ENCODE data around the gene CALCR.
A peak's percentile ranks its signal among the peaks of the same experiment; 100 is the strongest.

The CALCR gene

GRCh38 chr7:93442478-93443224 lies 131.9 kb downstream of the CALCR start:
- peak; percentile 20 for DNase-seq

GRCh38 chr7:93435791-93436190 lies 138.7 kb downstream of the CALCR start:
- no peak for DNase-seq

DNA sequence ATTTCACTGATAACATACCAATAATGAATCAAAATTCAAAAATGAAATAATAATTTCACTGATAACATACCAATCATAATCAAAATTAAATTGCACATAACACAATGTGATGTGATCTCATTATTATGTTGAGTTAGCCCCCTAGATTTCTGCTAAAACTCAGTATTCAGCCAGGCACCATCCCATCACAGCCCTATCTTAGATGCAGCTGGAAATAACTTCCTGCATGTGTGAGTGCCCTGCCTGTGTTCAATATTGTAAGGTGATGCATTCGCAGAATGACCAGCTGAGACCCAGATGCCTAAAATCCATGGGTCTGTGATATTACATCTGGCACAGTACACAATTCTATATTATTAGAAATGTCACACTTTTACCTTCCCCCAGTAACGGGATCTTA lies 142.4 kb downstream of the CALCR start:
- no peak for DNase-seq

GRCh38 chr7:93430917-93431588 lies 143.5 kb downstream of the CALCR start:
- no peak for DNase-seq

DNA sequence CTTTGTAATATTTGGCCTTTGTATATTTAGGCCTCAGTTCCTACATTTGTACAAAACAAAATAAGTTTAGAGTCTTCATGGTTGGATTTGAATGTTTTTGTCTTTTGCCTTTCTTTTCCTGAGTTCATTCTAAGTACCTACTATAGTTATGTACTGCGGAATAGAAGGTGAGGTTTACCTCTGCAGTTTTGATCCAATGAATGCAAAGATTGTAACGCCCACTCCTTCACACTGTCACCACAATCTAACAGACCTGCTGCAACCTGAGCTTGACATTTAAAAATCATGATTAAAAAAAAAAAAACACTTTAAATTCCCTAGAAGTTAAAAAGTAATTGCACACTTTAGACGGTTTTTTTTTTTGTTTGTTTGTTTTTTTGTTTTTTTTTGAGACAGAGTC lies 145.0 kb downstream of the CALCR start:
- no peak for DNase-seq

DNA sequence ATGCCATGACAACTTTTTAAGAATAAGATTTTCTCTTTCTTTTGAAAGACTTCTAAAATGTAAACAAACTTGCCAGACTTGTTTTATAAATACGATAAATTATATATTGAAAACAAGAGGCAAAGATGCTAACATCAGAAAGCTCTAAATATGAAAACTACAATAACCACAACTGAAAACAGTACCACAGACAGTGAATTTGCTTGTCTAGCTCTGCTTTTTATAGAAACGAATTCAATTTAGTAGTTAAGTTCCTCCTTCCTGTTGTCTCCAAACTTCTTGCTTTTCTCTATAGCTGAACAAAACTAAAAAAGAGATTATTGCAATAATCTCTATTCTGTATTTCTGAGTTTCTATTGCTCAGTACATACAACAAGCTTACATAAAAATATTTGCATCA lies 147.4 kb downstream of the CALCR start:
- no peak for DNase-seq

DNA sequence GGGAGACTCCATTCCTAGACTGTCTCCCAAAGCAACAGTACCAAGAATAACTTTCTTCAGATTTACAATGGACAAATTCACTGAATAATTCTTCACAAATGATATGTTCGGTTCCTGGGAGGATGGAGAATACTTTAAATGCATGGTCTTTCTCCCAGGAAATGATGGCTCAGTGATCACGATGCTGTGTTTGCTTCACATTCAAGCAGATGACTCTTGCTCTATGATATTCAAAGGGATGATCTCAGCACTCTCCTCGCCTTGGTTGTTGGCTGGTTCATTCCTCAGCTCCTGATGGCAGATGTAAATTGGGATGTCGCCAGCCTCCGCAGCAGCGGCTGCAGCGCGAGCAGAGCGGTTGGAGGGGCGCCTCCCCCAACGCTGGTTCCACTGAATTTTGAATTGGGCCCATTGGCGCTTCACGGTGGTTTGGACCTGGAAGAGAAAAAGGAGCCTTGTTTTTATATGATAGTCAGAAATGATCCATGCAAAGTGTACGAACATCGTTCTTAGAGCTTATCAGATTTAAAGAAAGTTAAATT lies 148.3 kb downstream of the CALCR start:
- DNase-seq = no peak

DNA sequence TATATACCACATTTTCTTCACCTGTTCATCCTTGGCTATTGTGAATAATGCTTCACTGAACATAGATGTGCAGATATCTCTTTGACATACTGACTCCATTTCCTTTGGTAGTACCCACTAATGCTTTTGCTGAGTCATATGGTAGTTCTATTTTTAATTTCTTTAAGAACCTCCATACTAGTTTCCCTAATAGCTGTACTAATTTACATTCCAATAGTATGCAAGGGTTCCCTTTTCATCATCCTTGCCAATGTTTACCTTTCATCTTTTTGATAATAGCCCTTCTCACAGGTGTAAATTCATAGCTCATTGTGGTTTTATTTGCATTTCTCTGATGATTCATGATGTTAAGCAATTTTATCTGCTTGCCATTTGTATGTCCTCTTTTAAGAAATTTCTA lies 159.9 kb downstream of the CALCR start:
- DNase-seq = no peak

DNA sequence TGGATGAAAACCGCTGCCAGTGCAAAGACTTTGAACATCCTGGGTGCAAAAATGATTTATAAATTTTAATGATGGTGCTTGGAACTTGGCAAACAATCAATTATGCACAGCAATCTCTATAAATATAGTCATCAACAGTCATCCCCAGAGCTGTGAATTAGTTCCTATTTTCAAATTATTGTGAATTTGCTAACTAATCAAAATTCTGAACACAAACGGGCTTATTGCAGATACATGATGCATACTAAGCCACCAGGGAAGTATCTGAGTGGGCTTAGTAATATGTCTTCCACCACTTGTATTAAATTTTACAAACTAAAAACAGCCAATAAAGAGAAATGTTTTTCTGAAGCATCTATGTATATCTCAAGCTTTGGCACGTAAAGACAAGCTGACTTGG lies 165.2 kb downstream of the CALCR start:
- DNase-seq = no peak

- DNase-seq = no peak
Observed at GRCh38 chr7:93407239-93407638, 167.3 kb downstream of the CALCR start.

- no peak for DNase-seq
Observed at GRCh38 chr7:93402944-93403343, 171.6 kb downstream of the CALCR start.

DNA sequence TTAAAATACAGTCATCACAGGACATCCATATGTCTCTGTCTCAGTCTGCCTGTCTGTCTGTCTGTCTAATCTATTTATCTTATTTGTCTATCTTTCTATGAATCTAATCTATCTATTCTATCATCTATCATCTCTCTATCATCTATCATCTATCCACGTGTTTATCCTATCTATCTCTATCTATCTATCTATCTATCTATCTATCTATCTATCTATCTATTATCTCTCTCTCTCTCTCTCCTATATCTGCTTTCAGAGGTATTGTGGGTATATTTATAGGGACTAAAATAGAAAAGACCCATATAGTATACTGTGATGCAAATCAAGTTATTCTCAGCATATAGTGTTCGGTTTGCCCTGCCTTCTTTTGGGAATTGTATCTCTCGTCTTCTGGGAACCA lies 174.9 kb downstream of the CALCR start:
- DNase-seq = no peak

- no peak for DNase-seq
Observed at GRCh38 chr7:93392984-93393383, 181.5 kb downstream of the CALCR start.

- DNase-seq = no peak
Observed at GRCh38 chr7:93390660-93391059, 183.9 kb downstream of the CALCR start.

DNA sequence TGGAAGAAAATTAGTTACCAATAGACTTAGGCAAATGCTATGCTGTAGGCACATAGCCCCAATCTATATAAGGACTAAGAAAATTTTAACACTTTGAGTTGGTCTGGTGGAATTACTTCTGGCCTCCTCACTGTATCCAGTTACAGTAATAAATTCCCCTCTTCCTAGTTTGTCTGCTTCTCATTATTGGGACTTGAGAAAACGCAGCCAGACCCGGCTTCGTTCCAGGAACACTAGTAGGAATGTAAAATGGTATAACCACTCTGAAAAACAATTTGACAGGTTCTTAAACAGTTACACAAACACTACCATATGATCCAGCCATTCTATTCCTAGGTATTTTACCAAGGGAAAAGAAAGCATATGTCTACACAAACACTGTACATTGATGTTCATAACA lies 192.2 kb downstream of the CALCR start:
- DNase-seq = no peak

DNA sequence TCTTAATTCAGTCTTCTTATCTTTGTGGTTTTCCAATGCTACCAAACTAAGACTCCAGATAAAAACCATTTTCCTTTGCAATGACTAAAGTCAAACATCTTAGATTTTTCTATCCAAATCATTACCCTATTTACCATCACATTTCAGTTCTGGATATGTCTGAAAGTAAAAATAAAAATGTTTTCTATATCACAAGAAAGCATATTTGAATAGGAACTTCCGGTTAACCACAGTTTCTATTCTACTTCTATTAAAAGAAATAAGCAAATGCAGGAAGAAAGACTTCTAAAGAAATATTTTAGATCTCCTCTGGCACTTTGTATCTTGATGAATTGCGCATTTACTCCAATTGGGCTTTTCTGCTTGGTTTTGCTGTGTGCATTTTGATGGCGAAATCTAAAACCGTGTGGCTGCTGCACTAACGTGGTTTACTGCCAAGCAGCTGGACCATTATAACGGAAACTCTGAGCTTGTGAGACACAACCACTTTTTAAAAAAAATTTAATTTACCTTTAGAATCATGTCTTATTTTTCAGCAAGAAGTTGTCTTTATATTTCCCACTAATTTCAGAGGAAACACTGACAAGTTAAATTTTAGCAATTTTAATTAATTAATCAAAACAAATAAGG lies 196.3 kb downstream of the CALCR start:
- no peak for DNase-seq

DNA sequence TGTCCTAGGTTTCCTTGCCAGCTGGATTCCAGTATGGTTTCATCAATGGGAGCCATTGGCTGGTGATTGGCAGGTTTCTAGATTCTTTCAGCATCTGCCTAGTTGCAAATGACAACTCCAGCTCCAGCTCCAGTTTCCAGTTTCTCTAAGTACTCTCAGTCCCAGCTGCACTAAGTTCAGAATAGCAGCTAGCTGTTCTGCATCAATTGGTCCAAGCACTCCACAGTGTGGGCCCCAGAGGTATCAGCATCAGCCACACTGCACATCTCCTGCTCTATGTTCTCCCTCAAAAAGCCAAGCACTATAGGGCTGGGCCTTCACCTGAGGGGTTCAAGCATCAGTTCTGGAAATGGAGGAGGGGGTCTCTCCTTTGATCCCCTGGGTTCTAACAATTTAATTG lies 198.9 kb downstream of the CALCR start:
- no peak for DNase-seq
